IPS-20b (cell line): Measurements from ENCODE around the gene C11orf91.
"Not testable (repeated sequence)": the region's sequence is repeated elsewhere in the genome, so short reads cannot be mapped to it uniquely, and the experiment has no call there.

Experiments
- H3K27ac ChIP-seq: one replicate; pipeline ENCODE4 v1.5.1; 2013; ENCODE audit warnings: low read length
- H3K27me3 ChIP-seq: 2 replicates; pipeline ENCODE4 v1.6.1; 2013; ENCODE audit warnings: mild to moderate bottlenecking, low read length, inconsistent platforms; ENCODE audit not compliant: insufficient read depth
- H3K36me3 ChIP-seq: 2 replicates; pipeline ENCODE4 v1.6.1; 2013; ENCODE audit warnings: low read depth, mild to moderate bottlenecking, inconsistent platforms, low read length, moderate library complexity; ENCODE audit not compliant: insufficient read depth
- H3K4me1 ChIP-seq: 2 replicates; pipeline ENCODE4 v1.6.1; 2013; ENCODE audit warnings: mild to moderate bottlenecking, control low read depth, inconsistent platforms, low read length, moderate library complexity; ENCODE audit not compliant: insufficient read depth
- H3K4me3 ChIP-seq: 2 replicates; pipeline ENCODE4 v1.5.1; 2013; ENCODE audit warnings: mild to moderate bottlenecking, low read length, inconsistent platforms
- H3K9ac ChIP-seq: 2 replicates; pipeline ENCODE4 v1.6.1; 2013; ENCODE audit warnings: low read depth, mild to moderate bottlenecking, inconsistent platforms, low read length, moderate library complexity
- H3K9me3 ChIP-seq: 2 replicates; pipeline ENCODE4 v1.6.1; 2013; ENCODE audit warnings: mild to moderate bottlenecking, low read depth, low read length, inconsistent platforms; ENCODE audit not compliant: insufficient read depth

The C11orf91 gene

DNA sequence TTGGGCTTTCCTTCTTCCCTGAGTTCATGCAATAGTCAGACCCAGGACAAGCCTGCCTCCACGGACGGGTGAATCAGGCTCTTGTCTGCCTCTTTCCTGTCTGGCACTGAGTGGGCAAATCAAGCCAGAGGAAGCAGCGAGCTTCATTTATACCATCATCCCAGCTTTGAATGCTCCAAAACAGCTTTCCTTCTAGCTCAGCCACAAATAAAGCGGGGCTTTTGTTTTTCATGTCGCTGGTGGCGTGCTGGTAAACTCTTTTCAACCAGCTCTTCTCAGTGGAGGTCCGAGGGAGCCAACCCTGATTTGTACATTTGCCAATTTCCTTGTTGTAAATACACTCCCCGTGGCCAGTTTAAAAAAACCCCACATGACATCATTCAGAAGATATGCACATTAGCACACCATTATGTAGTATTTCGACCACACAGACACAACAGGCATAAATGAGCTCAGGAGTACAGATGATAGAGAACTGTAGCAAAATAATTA is 8.6 kb downstream of the C11orf91 start:
- no peaks in the 10 kb centered on the region for H3K27me3 ChIP-seq
- no peak overlapping the region for H3K27ac ChIP-seq
- no peak overlapping the region for H3K9ac ChIP-seq
- no peaks in the 10 kb centered on the region for H3K9me3 ChIP-seq
- peaks cover 35% of the 10 kb centered on the region; the same call in 1 of the 2 replicates for H3K4me1 ChIP-seq
- H3K4me3 ChIP-seq, result no peak overlapping the region
- H3K36me3 ChIP-seq, result no peaks in the 10 kb centered on the region

GRCh38 chr11:33691066-33691864 is 9.4 kb downstream of the C11orf91 start:
- Histone ChIP-seq H3K4me1 (peaks cover 35% of the 10 kb centered on the region; the same call in 1 of the 2 replicates), H3K36me3 (no peaks in the 10 kb centered on the region), H3K4me3 (no peak overlapping the region), H3K9me3 (no peaks in the 10 kb centered on the region), H3K9ac (no peak overlapping the region), H3K27ac (no peak overlapping the region), H3K27me3 (no peaks in the 10 kb centered on the region)

- H3K4me3 ChIP-seq, result no peak overlapping the region
- no peaks in the 10 kb centered on the region for H3K27me3 ChIP-seq
- H3K9me3 ChIP-seq, result no peaks in the 10 kb centered on the region
- no peaks in the 10 kb centered on the region for H3K36me3 ChIP-seq
- H3K9ac ChIP-seq, result no peak overlapping the region
- peaks cover 31% of the 10 kb centered on the region; the same call in 1 of the 2 replicates for H3K4me1 ChIP-seq
- no peak overlapping the region for H3K27ac ChIP-seq
Observed at GRCh38 chr11:33690290-33691065, 10.1 kb downstream of the C11orf91 start.

DNA sequence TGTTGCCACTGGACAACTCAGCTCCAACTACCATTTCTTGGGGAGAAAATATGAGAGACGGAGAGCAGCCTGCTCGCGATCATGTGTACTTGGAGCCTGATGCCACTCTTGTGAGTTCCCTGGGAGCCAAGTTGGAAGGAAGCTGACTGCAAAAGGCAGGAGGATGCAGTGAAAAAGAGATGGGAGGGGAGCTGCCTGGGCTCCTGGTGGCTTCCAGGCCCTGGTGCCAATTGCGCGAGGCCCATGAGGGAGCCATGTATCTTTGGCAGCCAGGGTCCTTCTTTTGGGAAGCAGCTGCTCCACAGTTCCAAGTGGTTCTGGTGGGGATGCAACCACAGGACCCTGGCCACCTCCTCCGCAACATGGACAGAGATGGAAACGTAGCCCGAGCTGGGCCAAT is 11.1 kb downstream of the C11orf91 start:
- Histone ChIP-seq H3K36me3 (no peaks in the 10 kb centered on the region), H3K9me3 (no peaks in the 10 kb centered on the region), H3K9ac (no peak overlapping the region), H3K27me3 (no peaks in the 10 kb centered on the region), H3K4me1 (peaks cover 24% of the 10 kb centered on the region; the same call in 1 of the 2 replicates), H3K4me3 (no peak overlapping the region), H3K27ac (no peak overlapping the region)

GRCh38 chr11:33689085-33689484 is 11.5 kb downstream of the C11orf91 start:
- Histone ChIP-seq H3K36me3 (no peaks in the 10 kb centered on the region), H3K9ac (no peak overlapping the region), H3K4me1 (peaks cover 28% of the 10 kb centered on the region; the same call in 1 of the 2 replicates), H3K9me3 (no peaks in the 10 kb centered on the region), H3K4me3 (no peak overlapping the region), H3K27me3 (no peaks in the 10 kb centered on the region), H3K27ac (no peak overlapping the region)

- no peaks in the 10 kb centered on the region for H3K27me3 ChIP-seq
- H3K4me3 ChIP-seq, result no peak overlapping the region
- no peaks in the 10 kb centered on the region for H3K9me3 ChIP-seq
- H3K9ac ChIP-seq, result no peak overlapping the region
- H3K4me1 ChIP-seq, result peaks cover 35% of the 10 kb centered on the region; the same call in 1 of the 2 replicates
- no peaks in the 10 kb centered on the region for H3K36me3 ChIP-seq
- no peak overlapping the region for H3K27ac ChIP-seq
Observed at GRCh38 chr11:33687733-33688479, 12.7 kb downstream of the C11orf91 start.

DNA sequence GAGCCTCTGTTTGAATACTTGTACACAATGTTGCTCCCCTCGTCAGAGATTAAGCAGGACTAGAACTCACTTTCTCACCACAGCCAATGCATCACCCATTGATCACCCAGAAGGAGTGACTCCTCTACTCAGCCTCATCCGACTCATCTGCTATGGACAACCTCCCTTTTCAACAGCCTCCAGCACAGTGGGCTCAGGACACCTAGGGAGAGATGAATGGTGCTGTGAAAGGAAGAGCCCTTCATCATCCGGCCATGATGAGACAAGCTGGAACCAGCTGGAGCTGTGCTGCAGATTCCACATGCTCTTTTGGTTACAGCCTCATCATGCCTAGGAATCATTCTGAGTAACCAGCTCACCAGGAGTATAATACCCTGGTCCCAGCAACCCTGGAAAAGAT is 15.5 kb downstream of the C11orf91 start:
- no peaks in the 10 kb centered on the region for H3K9me3 ChIP-seq
- no peaks in the 10 kb centered on the region for H3K27me3 ChIP-seq
- peaks cover 17% of the 10 kb centered on the region; the same call in 1 of the 2 replicates for H3K4me1 ChIP-seq
- no peak overlapping the region for H3K4me3 ChIP-seq
- no peak overlapping the region for H3K27ac ChIP-seq
- H3K36me3 ChIP-seq, result no peaks in the 10 kb centered on the region
- no peak overlapping the region for H3K9ac ChIP-seq

GRCh38 chr11:33684003-33684706 is 16.5 kb downstream of the C11orf91 start:
- Histone ChIP-seq H3K4me1 (peaks cover 17% of the 10 kb centered on the region; the same call in 1 of the 2 replicates), H3K4me3 (no peak overlapping the region), H3K36me3 (no peaks in the 10 kb centered on the region), H3K9ac (no peak overlapping the region; the same call in 1 of the 2 replicates), H3K27me3 (no peaks in the 10 kb centered on the region), H3K9me3 (no peaks in the 10 kb centered on the region), H3K27ac (no peak overlapping the region)

DNA sequence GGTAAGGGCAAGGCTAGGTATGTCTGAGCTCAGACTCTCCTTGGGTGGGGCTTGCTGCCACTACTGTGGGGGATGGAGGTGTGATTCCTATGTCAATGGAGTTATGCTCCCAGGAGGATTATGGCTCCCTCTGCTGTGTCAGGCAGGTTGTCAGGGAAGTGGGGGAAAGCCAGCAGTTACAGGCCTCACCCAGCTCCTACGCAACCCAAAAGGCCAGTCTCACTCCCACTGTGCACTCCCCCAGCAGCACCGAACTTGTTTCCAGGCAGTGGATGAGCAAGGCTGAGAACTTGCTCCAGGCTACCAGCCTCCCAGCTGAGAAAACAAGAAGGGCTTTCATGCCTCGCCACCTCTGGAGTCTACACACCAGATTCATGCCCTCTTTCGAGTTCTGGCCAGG is 18.2 kb downstream of the C11orf91 start:
- H3K36me3 ChIP-seq, result no peaks in the 10 kb centered on the region
- H3K9ac ChIP-seq, result no peak overlapping the region
- H3K27ac ChIP-seq, result no peak overlapping the region
- no peaks in the 10 kb centered on the region for H3K9me3 ChIP-seq
- peaks cover 17% of the 10 kb centered on the region; the same call in 1 of the 2 replicates for H3K4me1 ChIP-seq
- no peak overlapping the region for H3K4me3 ChIP-seq
- no peaks in the 10 kb centered on the region for H3K27me3 ChIP-seq

DNA sequence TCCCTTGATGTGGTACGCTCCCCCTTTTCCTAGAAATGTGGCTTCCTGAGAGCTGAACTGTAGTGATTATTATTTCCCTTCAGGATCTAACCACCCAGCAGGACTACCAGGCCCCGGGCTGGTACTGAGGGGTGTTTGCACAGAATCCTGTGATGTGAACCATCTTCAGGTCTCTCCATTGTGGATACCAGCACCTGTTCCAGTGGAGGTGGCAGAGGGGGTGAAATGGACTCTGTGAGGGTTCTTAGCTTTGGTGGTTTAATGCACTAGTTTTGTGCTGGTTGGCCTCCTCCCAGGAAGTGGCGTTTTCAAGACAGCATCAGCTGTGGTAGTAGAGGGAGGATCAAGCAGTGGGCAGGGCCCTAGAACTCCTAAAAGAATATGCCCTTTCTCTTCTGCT is 18.6 kb downstream of the C11orf91 start:
- H3K9ac ChIP-seq, result no peak overlapping the region
- H3K4me3 ChIP-seq, result no peak overlapping the region
- no peaks in the 10 kb centered on the region for H3K27me3 ChIP-seq
- H3K4me1 ChIP-seq, result peaks cover 17% of the 10 kb centered on the region; the same call in 1 of the 2 replicates
- no peak overlapping the region for H3K27ac ChIP-seq
- H3K9me3 ChIP-seq, result no peaks in the 10 kb centered on the region
- no peaks in the 10 kb centered on the region for H3K36me3 ChIP-seq

DNA sequence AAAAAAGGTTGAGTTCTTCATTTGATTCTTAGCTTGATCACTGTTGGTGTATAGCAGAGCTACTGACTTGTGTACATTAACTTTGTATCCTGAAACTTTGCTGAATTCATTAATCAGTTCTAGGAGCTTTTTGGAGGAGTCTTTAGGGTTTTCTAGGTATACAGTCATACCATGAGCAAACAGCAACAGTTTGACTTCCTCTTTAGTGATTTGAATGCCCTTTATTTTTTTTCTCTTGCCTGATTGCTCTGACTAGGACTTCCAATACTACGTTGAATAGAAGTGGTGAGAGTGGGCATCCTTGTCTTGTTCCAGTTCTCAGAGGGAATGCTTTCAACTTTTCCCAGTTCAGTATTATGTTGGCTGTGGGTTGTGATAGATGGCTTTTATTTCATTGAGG is 22.0 kb downstream of the C11orf91 start:
- not testable (repeated sequence) for H3K36me3 ChIP-seq, H3K4me3 ChIP-seq, H3K27me3 ChIP-seq, H3K9me3 ChIP-seq, H3K9ac ChIP-seq, H3K27ac ChIP-seq, H3K4me1 ChIP-seq
